OCI-LY3 (cell line): Measurements from ENCODE around the gene ZSCAN32.

Experiments used
- H2AFZ ChIP-seq: fragments of 200-600, 300-600 bp; shearing (Covaris generic); 2 replicates; pipeline ENCODE4 v1.6.0; 2014; ENCODE audit warnings: antibody characterized with exemption, low read depth, low read length
- H3K27ac ChIP-seq: fragments of 200-600, 300-600 bp; sonication (generic); 2 replicates; pipeline ENCODE4 v1.5.1; 2014; ENCODE audit warnings: mild to moderate bottlenecking, low read length, moderate library complexity, mixed read lengths
- H3K27me3 ChIP-seq: fragments of 200-600, 300-600 bp; sonication (generic); 2 replicates; pipeline ENCODE4 v1.6.1; 2014; ENCODE audit warnings: low read depth, low read length, mixed read lengths
- H3K36me3 ChIP-seq: fragments of 200-600, 300-600 bp; sonication (generic); replicated peaks from 2 replicates; pipeline ENCODE3; 2014; ENCODE audit warnings: low read depth, low read length, mixed read lengths
- H3K4me1 ChIP-seq: fragments of 300-600, 200-600 bp; sonication (generic); 2 replicates; pipeline ENCODE4 v1.6.1; 2014; ENCODE audit warnings: low read length, mixed read lengths
- H3K4me2 ChIP-seq: fragments of 200-600, 300-600 bp; sonication (generic); 2 replicates; pipeline ENCODE4 v1.6.1; 2014; ENCODE audit warnings: low read length, mixed read lengths
- H3K4me3 ChIP-seq: fragments of 300-600, 200-600 bp; sonication (generic); 2 replicates; pipeline ENCODE4 v1.5.1; 2014; ENCODE audit warnings: antibody characterized with exemption, mild to moderate bottlenecking, low read length, moderate library complexity
- H3K79me2 ChIP-seq: fragments of 300-600, 200-600 bp; shearing (Covaris generic); 2 replicates; pipeline ENCODE4 v1.6.1; 2014; ENCODE audit warnings: mild to moderate bottlenecking, low read length, mixed read lengths
- H3K9ac ChIP-seq: fragments of 300-600, 200-600 bp; shearing (Covaris generic); 2 replicates; pipeline ENCODE4 v1.6.0; 2014; ENCODE audit warnings: mild to moderate bottlenecking, low read length, moderate library complexity
- H3K9me3 ChIP-seq: fragments of 200-600, 300-600 bp; shearing (Covaris generic); 2 replicates; pipeline ENCODE4 v1.6.1; 2014; ENCODE audit warnings: low read length, mixed read lengths; ENCODE audit not compliant: insufficient read depth
- H4K20me1 ChIP-seq: fragments of 200-600, 300-600 bp; sonication (generic); 2 replicates; pipeline ENCODE4 v1.6.1; 2016; ENCODE audit warnings: low read length, mixed read lengths; ENCODE audit not compliant: insufficient read depth
- CTCF ChIP-seq: fragments of 200-600, 300-600 bp; sonication (generic); IDR thresholded peaks from 2 replicates; pipeline ENCODE4 v1.5.1; 2014; ENCODE audit warnings: antibody characterized with exemption, low read length, low read depth
- EZH2phosphoT487 ChIP-seq: fragments of 200-600 bp; shearing (Covaris generic); IDR thresholded peaks from 2 replicates; pipeline ENCODE4 v1.6.1; 2018; ENCODE audit warnings: antibody characterized with exemption, mixed run types, low read depth

Gene ZSCAN32

GRCh38 chr16:3408561-3409197 is 7.9 kb upstream of the ZSCAN32 start:
- Histone ChIP-seq H4K20me1 (no peaks in the 10 kb centered on the region), H3K27ac (no peak overlapping the region), H3K36me3 (peaks cover 78% of the 10 kb centered on the region), H3K27me3 (no peaks in the 10 kb centered on the region), H2AFZ (no peak overlapping the region), H3K4me1 (no peaks in the 10 kb centered on the region), H3K9me3 (peaks cover 35% of the 10 kb centered on the region), H3K9ac (no peak overlapping the region), H3K4me3 (no peak overlapping the region), H3K79me2 (no peaks in the 10 kb centered on the region), H3K4me2 (no peak overlapping the region)
- TF ChIP-seq CTCF (no peak), EZH2phosphoT487 (no peak)

- peaks cover 48% of the 10 kb centered on the region for H3K79me2 ChIP-seq
These were observed 1.1 kb upstream of the ZSCAN32 start for GRCh38 chr16:3401719-3402397.

GRCh38 chr16:3400446-3400778 is 392 bp downstream of the ZSCAN32 start:
- no peaks in the 10 kb centered on the region for H4K20me1 ChIP-seq
- peak overlapping the region; percentile 88 for H3K4me2 ChIP-seq
- peak overlapping the region; percentile 90 for H3K4me3 ChIP-seq
- peak overlapping the region; percentile 84 for H3K9ac ChIP-seq
- H3K27ac ChIP-seq: peak overlapping the region; percentile 22; the same call in 1 of the 2 replicates
- H3K4me1 ChIP-seq: peaks cover 8% of the 10 kb centered on the region
- peaks cover 60% of the 10 kb centered on the region for H3K79me2 ChIP-seq
- no peaks in the 10 kb centered on the region for H3K27me3 ChIP-seq
- peaks cover 61% of the 10 kb centered on the region for H3K36me3 ChIP-seq
- TF ChIP-seq CTCF (no peak), EZH2phosphoT487 (no peak)
- peaks cover 7% of the 10 kb centered on the region; the same call in 1 of the 2 replicates for H3K9me3 ChIP-seq
- H2AFZ ChIP-seq: no peak overlapping the region; the same call in 1 of the 2 replicates

More at GRCh38 chr16:3401719-3402397, 1.1 kb upstream of the ZSCAN32 start:
- Histone ChIP-seq H3K9me3 (peaks cover 15% of the 10 kb centered on the region; the same call in 1 of the 2 replicates), H3K4me2 (peak overlapping the region; percentile 72), H2AFZ (no peak overlapping the region), H3K27ac (no peak overlapping the region), H3K27me3 (no peaks in the 10 kb centered on the region), H3K36me3 (peaks cover 60% of the 10 kb centered on the region), H4K20me1 (no peaks in the 10 kb centered on the region), H3K9ac (peak overlapping the region; percentile 60), H3K4me1 (peaks cover 8% of the 10 kb centered on the region), H3K4me3 (peak overlapping the region; percentile 81)
- TF ChIP-seq CTCF (no peak), EZH2phosphoT487 (no peak)

- H3K4me2 ChIP-seq: no peak overlapping the region
- peaks cover 26% of the 10 kb centered on the region for H3K79me2 ChIP-seq
- no peaks in the 10 kb centered on the region for H4K20me1 ChIP-seq
- H3K4me1 ChIP-seq: no peaks in the 10 kb centered on the region
- no peak overlapping the region for H2AFZ ChIP-seq
- H3K27me3 ChIP-seq: no peaks in the 10 kb centered on the region
- H3K27ac ChIP-seq: no peak overlapping the region
- H3K4me3 ChIP-seq: no peak overlapping the region
- TF ChIP-seq CTCF: no peak
- no peak for TF ChIP-seq EZH2phosphoT487
- H3K9me3 ChIP-seq: peaks cover 6% of the 10 kb centered on the region; the same call in 1 of the 2 replicates
- H3K36me3 ChIP-seq: peaks cover 69% of the 10 kb centered on the region
- no peak overlapping the region for H3K9ac ChIP-seq
These were observed 11.0 kb downstream of the ZSCAN32 start for GRCh38 chr16:3389663-3390338.
